CD4-positive, alpha-beta memory T cell (primary cell): ENCODE measurements around the gene CCNT1. TPM values are rescaled to one million over a fixed set of nuclear protein-coding genes. Genes with fewer than 3 reads are reported as not detected.

Experiments used
- CTCF ChIA-PET: fragments of 350-600 bp; sonication (Branson Sonifier 250); formaldehyde crosslinking; loops from one replicate; lab custom pipeline; 2021; ENCODE audit warnings: inconsistent platforms; ENCODE audit not compliant: partially characterized antibody; lab: Charles Lee
- POLR2A ChIA-PET: fragments of 350-600 bp; sonication (Branson Sonifier 250); formaldehyde crosslinking; loops from one replicate; lab custom pipeline; 2021; ENCODE audit not compliant: partially characterized antibody; lab: Charles Lee
- DNase-seq, 5 donors: peaks; one replicate each; pipeline versions ENCODE4 v3.0.0 to v3.0.0-alpha.2; 2020 to 2022; ENCODE audit warnings: mixed read lengths in 1 of 5
- H3K27ac ChIP-seq: one replicate; pipeline ENCODE4 v1.7.0; 2013; ENCODE audit warnings: low read depth, low read length
- H3K27me3 ChIP-seq: 2 replicates; pipeline ENCODE4 v1.7.0; 2013; ENCODE audit warnings: mild to moderate bottlenecking, low read length, moderate library complexity; ENCODE audit not compliant: insufficient read depth
- H3K36me3 ChIP-seq: 2 replicates; pipeline ENCODE4 v1.7.0; 2013; ENCODE audit warnings: mild to moderate bottlenecking, low read length, moderate library complexity; ENCODE audit not compliant: insufficient read depth
- H3K4me1 ChIP-seq: 2 replicates; pipeline ENCODE4 v1.7.0; 2013; ENCODE audit warnings: mild to moderate bottlenecking, low read length, moderate library complexity; ENCODE audit not compliant: insufficient read depth
- H3K4me3 ChIP-seq, 2 donors: one replicate each; pipeline ENCODE4 v1.7.0; 2013; ENCODE audit warnings: low read length in 2 of 2, mild to moderate bottlenecking in 1 of 2
- H3K9me3 ChIP-seq, 2 donors: one replicate each; pipeline ENCODE4 v1.7.0; 2013; ENCODE audit warnings: low read length in 2 of 2, control low read depth in 1 of 2; ENCODE audit not compliant: control insufficient read depth in 1 of 2
- H3K27ac Mint-ChIP-seq, 7 donors: one replicate each; pipeline ENCODE4 v1.8.0; 2020 to 2021; ENCODE audit warnings: mixed read lengths in 7 of 7, mild to moderate bottlenecking in 6 of 7, inconsistent platforms in 3 of 7, moderate library complexity in 3 of 7
- H3K27me3 Mint-ChIP-seq, 2 donors: one replicate each; pipeline ENCODE4 v1.8.0; 2020 to 2021; ENCODE audit warnings: mixed read lengths in 2 of 2
- H3K36me3 Mint-ChIP-seq, 2 donors: one replicate each; pipeline ENCODE4 v1.8.0; 2020 to 2021; ENCODE audit warnings: mixed read lengths in 2 of 2, inconsistent platforms in 1 of 2, mild to moderate bottlenecking in 1 of 2
- H3K4me1 Mint-ChIP-seq, 4 donors: one replicate each; pipeline ENCODE4 v1.8.0; 2020 to 2021; ENCODE audit warnings: mixed read lengths in 4 of 4, mild to moderate bottlenecking in 1 of 4
- H3K4me3 Mint-ChIP-seq, 8 donors: one replicate each; pipeline ENCODE4 v1.8.0; 2020 to 2021; ENCODE audit warnings: mixed read lengths in 8 of 8, mild to moderate bottlenecking in 7 of 8, moderate library complexity in 6 of 8, inconsistent platforms in 3 of 8
- H3K9me3 Mint-ChIP-seq, 8 donors: one replicate each; pipeline ENCODE4 v1.8.0; 2020 to 2021; ENCODE audit warnings: mixed read lengths in 8 of 8, mild to moderate bottlenecking in 5 of 8, inconsistent platforms in 3 of 8, moderate library complexity in 1 of 8
- intact Hi-C: fragments of 100-400 bp; cut with micrococcal nuclease; formaldehyde crosslinking; loops from one replicate; pipeline ENCODE4 v1.15.1; 2023
- polyA plus RNA-seq, 2 donors: library from polyadenylated mRNA; unstranded; fragments of 300-500 nt; fragmentation: Illumina TruSeq; gene quantifications; one replicate each; pipeline ENCODE4 v1.2.3, GENCODE V29; 2021
- total RNA-seq, 2 experiments: library from RNA; stranded (reverse); gene quantifications; one replicate each; pipeline ENCODE4 v1.2.3, GENCODE V29; 2021

CCNT1 gene
- 10 to 100 TPM; 67.0 to 69.5 TPM for total RNA-seq
- 10 to 100 TPM in 1 of 2 donors, 1 to 10 TPM in 1; 5.8 to 14.0 TPM for polyA plus RNA-seq

DNA sequence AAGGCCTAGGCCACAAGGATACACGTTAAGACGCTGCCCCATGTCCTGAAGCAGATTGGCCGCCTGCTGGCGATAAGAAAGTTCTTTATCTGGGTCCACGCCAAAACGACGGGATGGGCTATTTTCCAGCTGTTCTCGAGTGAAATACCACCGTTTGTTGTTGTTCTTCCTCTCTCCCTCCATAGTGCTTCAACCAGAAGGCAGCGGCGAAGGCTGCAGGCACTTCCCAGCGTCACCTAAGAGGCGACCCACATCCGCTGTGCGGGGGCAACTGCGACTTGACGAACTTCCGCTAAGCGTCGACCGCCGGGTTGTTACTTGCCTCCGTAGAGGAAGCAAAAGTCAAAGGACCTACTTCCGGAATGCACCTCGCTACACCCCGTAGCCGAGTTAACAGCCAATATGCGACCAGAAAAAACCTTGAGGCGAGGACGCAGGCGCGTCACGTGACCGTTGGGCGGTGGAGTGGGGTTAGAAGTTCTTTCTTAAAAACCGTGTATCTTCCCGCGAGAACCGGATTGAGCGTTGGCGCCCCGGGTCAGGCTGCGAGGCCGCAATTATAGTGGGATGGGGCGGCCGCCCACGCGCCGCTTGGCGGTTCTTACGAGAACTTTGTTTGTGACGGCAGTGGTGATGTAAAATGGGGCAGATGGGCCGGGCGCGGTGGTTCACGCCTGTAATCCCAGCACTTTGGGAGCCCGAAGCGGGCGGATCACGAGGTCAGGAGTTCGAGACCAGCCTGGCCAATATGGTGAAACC, at the start of gene CCNT1:
CCNT1 (minus strand) TSS at position 215 of the 759 bp plus-strand sequence; CDS start at position 183, 32 bp downstream.
- H3K9me3 Mint-ChIP-seq = peaks cover 3 to 17% (median 13%) of the 10 kb centered on the region in 8 donors
- H3K4me1 ChIP-seq = peaks cover 40% of the 10 kb centered on the region
- ChIA-PET CTCF (interaction anchor here (0.6 to 1.1 kb wide), 2 partner anchors 37 to 610 kb away, joined by 3 read pairs; no protein-coding TSS in a partner anchor), POLR2A (interaction anchor here (0.6 to 5.1 kb wide), 6 partner anchors 16 to 262 kb away, joined by 3 to 44 read pairs (median 3); partner anchors contain the start of genes KANSL2 and WNT1)
- H3K36me3 Mint-ChIP-seq = peaks cover 25 to 39% of the 10 kb centered on the region in 2 donors
- peak within 1 kb of the TSS; percentile 87 to 98 for H3K4me3 ChIP-seq
- H3K27ac ChIP-seq = peak within 1 kb of the TSS; percentile 98
- peak; percentile 98 to 100 (median 100) for DNase-seq
- H3K27me3 Mint-ChIP-seq = no peaks in the 10 kb centered on the region
- H3K27ac Mint-ChIP-seq = peak within 1 kb of the TSS; percentile 90 to 100 (median 97)
- peak within 1 kb of the TSS; percentile 89 to 99 (median 94) for H3K4me3 Mint-ChIP-seq
- no peaks in the 10 kb centered on the region for H3K27me3 ChIP-seq
- H3K9me3 ChIP-seq = no peaks in the 10 kb centered on the region
- peaks cover 15% of the 10 kb centered on the region for H3K36me3 ChIP-seq
- peaks cover 25 to 51% (median 37%) of the 10 kb centered on the region in 4 donors for H3K4me1 Mint-ChIP-seq
- intact Hi-C loops = loop anchor here (1.0 to 2.0 kb wide), 2 partner anchors 34 to 1308 kb away; partner anchors contain the start of genes KANSL2 and RACGAP1

GRCh38 chr12:48765753-48766162, 49.3 kb upstream of the CCNT1 start:
- DNase-seq = no peak
- intact Hi-C loops = no loop called here
- H3K4me1 ChIP-seq = no peaks in the 10 kb centered on the region
- ChIA-PET POLR2A (no interaction called here), CTCF (interaction anchor here (1.1 to 3.3 kb wide), 2 partner anchors 13 to 30 kb away, joined by 4 to 10 read pairs; no protein-coding TSS in a partner anchor)
- Mint-ChIP-seq H3K36me3 (no peaks in the 10 kb centered on the region), H3K27me3 (peaks cover 0 to 3% of the 10 kb centered on the region in 2 donors), H3K4me1 (peaks cover 0 to 13% (median 6%) of the 10 kb centered on the region in 4 donors), H3K27ac (peak overlapping the region in 1 of 7 donors; percentile 32), H3K9me3 (no peaks in the 10 kb centered on the region), H3K4me3 (no peak overlapping the region)
- H3K36me3 ChIP-seq = no peaks in the 10 kb centered on the region
- no peaks in the 10 kb centered on the region for H3K9me3 ChIP-seq
- H3K27ac ChIP-seq = no peak overlapping the region
- no peak overlapping the region for H3K4me3 ChIP-seq
- H3K27me3 ChIP-seq = no peaks in the 10 kb centered on the region

- no peaks in the 10 kb centered on the region for H3K9me3 ChIP-seq
- no peaks in the 10 kb centered on the region for H3K4me1 ChIP-seq
- Mint-ChIP-seq H3K9me3 (no peaks in the 10 kb centered on the region), H3K4me1 (peaks cover 0 to 13% (median 6%) of the 10 kb centered on the region in 4 donors), H3K4me3 (no peak overlapping the region), H3K27me3 (peaks cover 0 to 3% of the 10 kb centered on the region in 2 donors), H3K27ac (no peak overlapping the region), H3K36me3 (no peaks in the 10 kb centered on the region)
- intact Hi-C loops = no loop called here
- no peak overlapping the region for H3K4me3 ChIP-seq
- H3K27ac ChIP-seq = no peak overlapping the region
- DNase-seq = no peak
- H3K36me3 ChIP-seq = no peaks in the 10 kb centered on the region
- no peaks in the 10 kb centered on the region for H3K27me3 ChIP-seq
- POLR2A ChIA-PET = no interaction called here
- CTCF ChIA-PET = interaction anchor here (3.3 kb wide), 1 partner anchor 31 kb away, joined by 10 read pairs; no protein-coding TSS in a partner anchor
Measured at GRCh38 chr12:48764521-48764920, 48.0 kb upstream of the CCNT1 start.

DNA sequence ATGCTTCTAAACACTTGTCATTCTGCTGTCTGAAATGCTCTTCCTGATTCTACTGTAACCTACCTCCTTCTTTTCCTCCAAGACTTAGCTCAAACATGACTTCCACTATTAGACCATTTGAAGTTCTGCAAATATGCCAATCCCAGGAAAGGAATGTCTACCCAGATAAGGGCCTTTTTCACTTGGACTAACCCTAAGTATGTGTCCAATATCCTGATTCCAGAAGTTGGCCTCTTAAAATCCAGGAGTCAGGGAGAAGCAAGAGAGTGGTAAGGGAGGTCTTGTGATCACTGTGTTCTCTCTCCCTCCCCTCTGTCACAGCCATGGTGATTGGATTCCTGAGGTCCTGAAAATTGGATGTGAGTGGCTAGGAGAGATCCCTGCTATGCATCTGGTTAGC, 42.2 kb upstream of the CCNT1 start:
- ChIA-PET CTCF (interaction anchor here (9.4 kb wide), 1 partner anchor 36 kb away, joined by 156 read pairs; no protein-coding TSS in a partner anchor), POLR2A (no interaction called here)
- H3K27me3 ChIP-seq = no peaks in the 10 kb centered on the region
- H3K27ac ChIP-seq = no peak overlapping the region
- H3K4me3 Mint-ChIP-seq = no peak overlapping the region
- H3K36me3 Mint-ChIP-seq = no peaks in the 10 kb centered on the region
- no peak for DNase-seq
- no peaks in the 10 kb centered on the region for H3K36me3 ChIP-seq
- peak overlapping the region in 1 of 7 donors; percentile 6 for H3K27ac Mint-ChIP-seq
- intact Hi-C loops = no loop called here
- no peaks in the 10 kb centered on the region for H3K4me1 ChIP-seq
- no peaks in the 10 kb centered on the region for H3K4me1 Mint-ChIP-seq
- H3K4me3 ChIP-seq = no peak overlapping the region
- no peaks in the 10 kb centered on the region for H3K9me3 ChIP-seq
- no peaks in the 10 kb centered on the region for H3K27me3 Mint-ChIP-seq
- H3K9me3 Mint-ChIP-seq = no peaks in the 10 kb centered on the region

GRCh38 chr12:48758186-48758585, 41.7 kb upstream of the CCNT1 start:
- CTCF ChIA-PET = interaction anchor here (9.4 kb wide), 1 partner anchor 36 kb away, joined by 156 read pairs; no protein-coding TSS in a partner anchor
- no peak for DNase-seq
- Mint-ChIP-seq H3K36me3 (no peaks in the 10 kb centered on the region), H3K27ac (no peak overlapping the region), H3K9me3 (no peaks in the 10 kb centered on the region), H3K27me3 (no peaks in the 10 kb centered on the region), H3K4me3 (no peak overlapping the region), H3K4me1 (no peaks in the 10 kb centered on the region)
- Histone ChIP-seq H3K9me3 (no peaks in the 10 kb centered on the region), H3K27me3 (no peaks in the 10 kb centered on the region), H3K4me1 (no peaks in the 10 kb centered on the region), H3K36me3 (no peaks in the 10 kb centered on the region), H3K27ac (no peak overlapping the region), H3K4me3 (no peak overlapping the region)
- POLR2A ChIA-PET = no interaction called here
- intact Hi-C loops = no loop called here

DNA sequence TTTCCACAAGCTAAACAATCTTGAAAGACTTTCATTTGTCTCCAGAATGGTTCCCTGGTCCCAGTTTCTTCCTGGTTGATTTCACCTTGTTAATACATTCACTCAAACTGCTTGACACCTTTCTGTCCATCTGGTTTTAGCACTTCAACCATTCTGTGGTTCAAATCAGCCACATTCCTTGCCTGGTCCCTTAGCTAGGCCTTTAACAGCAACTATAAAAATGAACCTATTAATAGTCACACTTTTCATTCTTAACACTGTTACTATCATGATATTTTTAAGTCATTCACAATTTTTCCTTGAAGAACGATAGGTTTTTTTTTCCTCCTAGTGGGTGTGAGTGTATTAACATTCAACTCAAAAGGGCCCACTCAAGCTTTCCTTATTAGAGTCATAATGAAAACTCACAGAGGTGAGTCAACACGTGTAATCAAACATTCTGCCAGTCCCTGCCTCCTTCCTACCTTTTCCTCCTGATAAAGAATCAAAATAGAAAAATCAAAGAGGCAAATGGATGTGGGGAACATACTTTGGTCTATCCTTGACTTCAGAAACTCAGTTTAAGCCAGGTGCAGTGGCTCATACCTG, 34.4 kb upstream of the CCNT1 start:
- peak overlapping the region in 2 of 7 donors; percentile 43 to 64 for H3K27ac Mint-ChIP-seq
- no peaks in the 10 kb centered on the region for H3K9me3 Mint-ChIP-seq
- peaks cover 0 to 1% (median 0%) of the 10 kb centered on the region in 4 donors for H3K4me1 Mint-ChIP-seq
- Histone ChIP-seq H3K9me3 (no peaks in the 10 kb centered on the region), H3K36me3 (no peaks in the 10 kb centered on the region), H3K27ac (no peak overlapping the region), H3K4me3 (no peak overlapping the region), H3K27me3 (no peaks in the 10 kb centered on the region), H3K4me1 (no peaks in the 10 kb centered on the region)
- DNase-seq = no peak
- H3K4me3 Mint-ChIP-seq = no peak overlapping the region
- ChIA-PET CTCF (interaction anchor here (1.0 to 1.8 kb wide), 2 partner anchors 44 to 64 kb away, joined by 3 to 11 read pairs; no protein-coding TSS in a partner anchor), POLR2A (no interaction called here)
- H3K27me3 Mint-ChIP-seq = peaks cover 0 to 1% of the 10 kb centered on the region in 2 donors
- no peaks in the 10 kb centered on the region for H3K36me3 Mint-ChIP-seq
- intact Hi-C loops = loop anchor here (5.0 kb wide), 1 partner anchor 141 kb away; no protein-coding TSS in a partner anchor
